ENCODE results near the gene CYSTM1.

The CYSTM1 gene

GRCh38 chr5:140239939-140240700 is 65.1 kb downstream of the CYSTM1 start:
- DNase-seq: peak; percentile 74

GRCh38 chr5:140240987-140241706 is 66.2 kb downstream of the CYSTM1 start:
- peak; percentile 77 for DNase-seq

DNA sequence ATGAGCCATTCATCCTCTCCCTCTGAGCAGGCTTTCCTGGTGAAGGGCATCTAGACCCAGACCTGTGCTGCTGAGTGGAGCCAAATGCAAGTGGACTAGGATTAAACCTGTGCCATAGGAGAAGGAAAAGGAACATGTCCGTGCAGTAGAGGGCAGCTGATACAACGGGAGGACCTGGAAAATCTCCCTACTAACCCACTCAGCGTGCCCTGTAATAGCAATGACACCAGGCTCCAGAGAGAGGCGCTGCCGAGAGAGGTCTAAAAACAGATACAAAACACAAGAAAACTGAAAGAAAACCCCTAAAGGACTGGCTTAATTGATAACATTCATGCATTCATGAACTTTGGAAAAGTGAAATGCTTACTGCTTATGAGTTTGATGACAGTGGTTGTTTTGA is 67.1 kb downstream of the CYSTM1 start:
- DNase-seq: no peak

DNA sequence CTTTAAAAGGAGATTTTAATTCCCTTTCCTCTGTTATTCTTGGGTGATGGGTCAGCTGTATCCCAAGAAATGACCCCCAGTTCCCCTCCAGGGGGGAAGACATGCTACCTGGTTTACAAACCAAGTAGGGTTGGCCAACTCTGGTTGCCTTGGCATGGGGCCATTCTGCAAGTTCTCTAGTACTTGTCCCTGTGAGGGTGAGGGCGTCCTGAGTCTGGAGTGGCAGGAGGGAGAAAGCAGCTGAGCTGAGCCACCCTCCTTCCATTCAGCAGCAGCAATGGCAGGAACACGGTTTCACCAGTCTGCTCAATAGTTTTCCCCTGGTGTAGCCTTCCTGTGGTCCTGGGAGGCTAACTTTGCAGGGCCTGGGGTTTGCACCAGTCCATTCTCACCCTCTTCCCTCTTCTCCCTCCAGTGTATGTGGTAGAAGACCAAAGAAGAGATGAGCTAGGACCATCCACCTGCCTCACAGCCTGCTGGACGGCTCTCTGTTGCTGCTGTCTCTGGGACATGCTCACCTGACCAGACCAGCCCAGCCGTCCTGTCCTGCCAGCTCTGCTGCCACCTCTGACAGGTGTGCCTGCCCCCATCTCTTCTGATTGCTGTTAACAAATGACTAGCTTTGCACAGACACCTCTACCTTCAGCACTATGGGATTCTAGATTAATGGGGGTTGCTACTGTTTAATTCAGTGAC is 68.0 kb downstream of the CYSTM1 start:
- no peak for DNase-seq

- DNase-seq: no peak
Measured at GRCh38 chr5:140243706-140244250, 68.8 kb downstream of the CYSTM1 start.

DNA sequence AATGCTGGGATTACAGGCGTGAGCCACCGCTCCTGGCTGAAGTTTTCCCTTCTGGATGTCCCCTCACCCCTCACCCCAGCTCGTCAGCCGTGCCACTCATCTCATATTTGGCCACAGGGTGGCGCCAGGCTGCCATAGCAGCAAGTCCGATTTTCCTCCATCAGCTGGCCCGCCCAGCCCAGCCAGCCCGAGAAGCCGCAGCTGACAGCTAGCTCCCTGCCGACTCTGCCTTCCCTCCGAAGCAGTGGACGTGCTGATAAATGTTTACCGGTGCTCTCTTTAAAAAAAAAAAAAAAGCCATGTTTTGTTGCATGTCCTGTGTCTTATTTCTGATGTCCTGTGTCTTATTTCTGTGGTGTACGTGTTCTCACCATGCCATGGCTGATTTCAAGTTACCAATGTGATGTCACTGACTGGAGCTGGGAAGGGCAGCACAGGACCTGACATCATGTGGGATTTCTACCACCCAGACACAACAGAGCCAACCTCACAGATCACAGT is 69.6 kb downstream of the CYSTM1 start:
- peak; percentile 94 for DNase-seq

GRCh38 chr5:140245341-140245740 is 70.4 kb downstream of the CYSTM1 start:
- DNase-seq: no peak

- DNase-seq: no peak
Measured at GRCh38 chr5:140245926-140246325, 70.9 kb downstream of the CYSTM1 start.

GRCh38 chr5:140246378-140247122 is 71.6 kb downstream of the CYSTM1 start:
- DNase-seq: no peak

- no peak for DNase-seq
Measured at GRCh38 chr5:140248414-140248813, 73.4 kb downstream of the CYSTM1 start.

- DNase-seq: no peak
Measured at GRCh38 chr5:140249536-140249935, 74.5 kb downstream of the CYSTM1 start.

- DNase-seq: no peak
Measured at GRCh38 chr5:140250386-140250785, 75.4 kb downstream of the CYSTM1 start.

DNA sequence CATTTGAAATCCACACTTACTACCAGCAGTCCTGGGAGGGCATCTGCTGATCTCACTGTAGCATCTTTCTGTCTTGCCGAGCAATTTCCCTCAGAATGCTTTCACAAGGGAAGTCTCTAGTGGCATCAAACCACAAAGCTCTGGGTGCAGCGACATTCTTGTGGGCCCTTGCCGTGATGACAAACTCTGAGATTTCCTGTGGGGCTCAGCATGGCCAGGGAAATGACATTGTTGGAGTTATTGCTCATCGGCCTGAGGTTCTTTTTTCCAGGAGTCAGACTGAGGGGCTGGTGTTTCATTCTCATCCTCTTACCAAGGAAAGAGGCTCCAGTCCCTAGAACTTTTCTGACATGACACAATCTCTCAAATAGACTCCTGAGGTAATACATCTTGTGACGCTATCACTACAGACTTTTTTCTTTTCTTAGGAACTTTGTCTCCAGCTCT is 76.6 kb downstream of the CYSTM1 start:
- DNase-seq: peak; percentile 32

DNA sequence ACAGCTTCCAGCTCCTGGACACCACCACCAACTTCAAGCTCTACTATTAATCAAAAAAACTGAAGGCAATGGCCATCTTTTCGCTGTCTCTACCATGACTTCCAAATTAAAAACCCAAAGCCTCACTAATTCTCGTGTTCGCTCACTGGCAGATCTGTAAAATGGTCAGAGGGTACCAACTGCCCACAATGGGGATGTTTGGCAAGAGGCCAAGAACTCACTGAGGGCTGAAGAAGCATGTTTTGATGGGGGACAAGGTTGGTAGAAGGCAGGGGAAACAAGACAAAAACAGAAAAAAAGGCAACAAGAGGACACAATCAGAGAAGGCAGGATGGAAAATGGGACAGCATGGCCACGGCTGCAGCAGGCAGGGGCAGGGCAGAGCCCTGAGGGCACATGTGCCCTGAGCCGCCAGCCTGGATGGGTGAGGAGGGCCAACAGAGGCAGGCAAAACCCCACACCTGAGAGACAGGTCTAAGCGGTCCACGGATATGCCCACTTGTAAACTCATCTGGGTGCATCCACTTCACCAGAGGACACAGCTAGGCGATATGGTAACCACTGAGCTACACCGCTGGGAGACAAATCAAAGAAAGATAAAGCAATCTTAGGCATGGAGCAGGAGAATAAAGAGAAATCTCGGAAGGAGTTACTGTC is 77.6 kb downstream of the CYSTM1 start:
- DNase-seq: no peak

- no peak for DNase-seq
Measured at GRCh38 chr5:140253985-140254384, 79.0 kb downstream of the CYSTM1 start.

- no peak for DNase-seq
Measured at GRCh38 chr5:140255460-140256157, 80.6 kb downstream of the CYSTM1 start.

- DNase-seq: no peak
Measured at GRCh38 chr5:140256726-140257125, 81.7 kb downstream of the CYSTM1 start.

GRCh38 chr5:140258016-140258415 is 83.0 kb downstream of the CYSTM1 start:
- DNase-seq: no peak

DNA sequence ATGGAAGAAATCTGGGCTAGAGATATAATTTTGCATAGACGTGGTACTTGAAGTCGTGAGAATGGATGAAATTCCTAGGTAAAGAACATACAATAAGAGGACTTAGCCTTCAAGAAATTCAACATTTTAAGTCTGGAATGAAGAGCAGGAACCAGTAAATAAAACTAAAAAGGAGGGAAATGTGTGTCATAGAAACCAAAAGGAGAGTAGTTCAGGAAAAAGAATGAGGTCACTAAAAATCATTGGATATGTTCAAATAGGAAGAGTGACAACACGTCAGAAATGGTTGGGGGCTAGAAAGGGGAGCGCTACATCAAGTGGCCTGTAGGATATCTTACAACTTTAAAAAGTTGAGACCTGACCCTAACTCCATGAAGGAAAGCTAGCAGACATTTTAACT is 83.9 kb downstream of the CYSTM1 start:
- DNase-seq: no peak

- DNase-seq: no peak
Measured at GRCh38 chr5:140259500-140259899, 84.5 kb downstream of the CYSTM1 start.

- no peak for DNase-seq
Measured at GRCh38 chr5:140260089-140260656, 85.2 kb downstream of the CYSTM1 start.

Data from eye (tissue), 1 donor.